C4-2B (cell line): Measurements from ENCODE around the gene SSTR5.

Experiments
- H3K27ac ChIP-seq: fragments of 450-650 bp; 2 replicates; pipeline ENCODE4 v1.5.1; 2017
- CTCF ChIP-seq: fragments of 450-650 bp; conservative IDR thresholded peaks from 2 replicates; pipeline ENCODE4 v1.5.1; 2017; ENCODE audit warnings: mild to moderate bottlenecking
- ZFX ChIP-seq: fragments of 450-650 bp; IDR thresholded peaks from 2 replicates; pipeline ENCODE4 v1.6.1; 2017

SSTR5 gene

GRCh38 chr16:1121601-1122397, 49.3 kb downstream of the SSTR5 start:
- no peak for TF ChIP-seq CTCF
- TF ChIP-seq ZFX, result no peak
- H3K27ac ChIP-seq, result no peak overlapping the region

- TF ChIP-seq ZFX (no peak), CTCF (no peak)
- no peak overlapping the region for H3K27ac ChIP-seq
Measured at GRCh38 chr16:1122398-1122765, 49.8 kb downstream of the SSTR5 start.

- no peak overlapping the region for H3K27ac ChIP-seq
- TF ChIP-seq CTCF (no peak), ZFX (no peak)
Measured at GRCh38 chr16:1123525-1124230, 51.1 kb downstream of the SSTR5 start.

GRCh38 chr16:1124291-1124690, 51.7 kb downstream of the SSTR5 start:
- TF ChIP-seq ZFX (no peak), CTCF (no peak)
- no peak overlapping the region for H3K27ac ChIP-seq

- no peak overlapping the region for H3K27ac ChIP-seq
- no peak for TF ChIP-seq CTCF
- TF ChIP-seq ZFX, result no peak
Measured at GRCh38 chr16:1124795-1125194, 52.2 kb downstream of the SSTR5 start.

GRCh38 chr16:1125471-1125870, 52.9 kb downstream of the SSTR5 start:
- TF ChIP-seq ZFX (no peak), CTCF (no peak)
- H3K27ac ChIP-seq, result no peak overlapping the region

- TF ChIP-seq CTCF (no peak), ZFX (no peak)
- H3K27ac ChIP-seq, result no peak overlapping the region
Measured at GRCh38 chr16:1126044-1126443, 53.5 kb downstream of the SSTR5 start.
